GM18861 (cell line): Measurements from ENCODE around the gene ARHGAP27.
"Not testable (repeated sequence)": the region's sequence is repeated elsewhere in the genome, so short reads cannot be mapped to it uniquely, and the experiment has no call there.

Experiments
- ATAC-seq: cut with Tn5 transposase; IDR thresholded peaks from one replicate; pipeline ENCODE4 v1.9.1; 2021; ENCODE audit not compliant: unreplicated experiment

The ARHGAP27 gene, protein sequence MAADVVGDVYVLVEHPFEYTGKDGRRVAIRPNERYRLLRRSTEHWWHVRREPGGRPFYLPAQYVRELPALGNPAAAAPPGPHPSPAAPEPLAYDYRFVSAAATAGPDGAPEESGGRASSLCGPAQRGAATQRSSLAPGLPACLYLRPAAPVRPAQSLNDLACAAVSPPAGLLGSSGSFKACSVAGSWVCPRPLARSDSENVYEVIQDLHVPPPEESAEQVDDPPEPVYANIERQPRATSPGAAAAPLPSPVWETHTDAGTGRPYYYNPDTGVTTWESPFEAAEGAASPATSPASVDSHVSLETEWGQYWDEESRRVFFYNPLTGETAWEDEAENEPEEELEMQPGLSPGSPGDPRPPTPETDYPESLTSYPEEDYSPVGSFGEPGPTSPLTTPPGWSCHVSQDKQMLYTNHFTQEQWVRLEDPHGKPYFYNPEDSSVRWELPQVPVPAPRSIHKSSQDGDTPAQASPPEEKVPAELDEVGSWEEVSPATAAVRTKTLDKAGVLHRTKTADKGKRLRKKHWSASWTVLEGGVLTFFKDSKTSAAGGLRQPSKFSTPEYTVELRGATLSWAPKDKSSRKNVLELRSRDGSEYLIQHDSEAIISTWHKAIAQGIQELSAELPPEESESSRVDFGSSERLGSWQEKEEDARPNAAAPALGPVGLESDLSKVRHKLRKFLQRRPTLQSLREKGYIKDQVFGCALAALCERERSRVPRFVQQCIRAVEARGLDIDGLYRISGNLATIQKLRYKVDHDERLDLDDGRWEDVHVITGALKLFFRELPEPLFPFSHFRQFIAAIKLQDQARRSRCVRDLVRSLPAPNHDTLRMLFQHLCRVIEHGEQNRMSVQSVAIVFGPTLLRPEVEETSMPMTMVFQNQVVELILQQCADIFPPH

DNA sequence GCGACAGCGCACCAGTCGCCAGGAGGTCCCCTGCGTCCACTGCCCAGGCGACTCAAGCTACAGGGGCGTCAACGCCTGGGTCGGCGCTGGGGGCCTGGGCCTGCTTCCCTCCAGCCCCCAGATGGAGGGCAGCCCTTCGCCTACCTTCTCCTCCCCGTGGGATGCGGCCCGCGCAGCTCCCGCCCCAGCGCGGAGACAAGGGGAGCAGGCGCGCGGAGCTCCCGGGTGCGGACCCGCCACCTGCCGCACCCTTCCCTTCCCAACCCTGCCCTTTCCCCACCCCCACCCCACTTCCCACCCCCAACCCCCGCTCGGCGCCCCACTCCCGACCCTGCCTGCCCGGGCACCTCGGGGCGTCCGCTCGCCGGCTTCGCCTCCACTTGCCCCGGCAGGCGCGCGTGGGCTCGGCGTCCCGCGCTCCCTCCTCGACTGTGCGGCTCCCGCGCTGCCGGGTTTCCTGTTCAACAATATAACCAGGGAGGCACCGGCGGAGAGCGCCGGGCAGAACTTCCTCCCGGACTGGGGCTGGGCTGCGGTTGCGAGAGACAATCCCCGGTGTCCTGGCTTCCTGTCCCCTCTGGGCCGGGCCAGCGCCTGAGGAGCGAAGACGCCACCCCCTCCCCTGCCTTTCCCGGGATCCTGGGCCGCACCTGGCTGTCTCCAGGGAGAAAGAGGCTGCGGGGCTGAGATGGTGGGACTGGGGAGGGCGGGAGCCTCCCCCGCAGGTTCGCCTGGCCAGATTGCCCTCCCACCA lies at the start of gene ARHGAP27:
ARHGAP27 (minus strand) TSS at position 466 of the 754 bp plus-strand sequence. CDS start 2,591 bp downstream, outside the sequence.
- ATAC-seq = no peak

DNA sequence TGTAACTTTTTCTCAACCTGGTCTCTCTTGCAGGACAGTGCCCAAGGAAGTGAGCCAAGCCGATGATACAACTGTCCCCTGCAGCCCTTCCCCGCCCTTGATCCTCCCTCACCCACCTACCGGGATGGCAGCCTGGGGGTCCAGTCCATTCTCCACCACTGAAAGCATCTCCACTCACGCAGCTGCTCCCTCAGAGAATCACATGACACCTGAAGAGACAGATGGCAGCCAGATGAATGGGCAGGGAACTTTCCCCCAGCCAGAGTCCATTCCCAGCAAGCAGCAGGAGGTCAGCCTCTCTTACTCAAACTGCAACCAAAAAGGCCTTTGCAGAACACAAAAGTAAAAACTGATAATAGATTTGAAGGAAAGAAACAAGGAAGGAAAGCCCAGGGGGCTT lies 49.6 kb upstream of the ARHGAP27 start:
- not testable (repeated sequence) for ATAC-seq

DNA sequence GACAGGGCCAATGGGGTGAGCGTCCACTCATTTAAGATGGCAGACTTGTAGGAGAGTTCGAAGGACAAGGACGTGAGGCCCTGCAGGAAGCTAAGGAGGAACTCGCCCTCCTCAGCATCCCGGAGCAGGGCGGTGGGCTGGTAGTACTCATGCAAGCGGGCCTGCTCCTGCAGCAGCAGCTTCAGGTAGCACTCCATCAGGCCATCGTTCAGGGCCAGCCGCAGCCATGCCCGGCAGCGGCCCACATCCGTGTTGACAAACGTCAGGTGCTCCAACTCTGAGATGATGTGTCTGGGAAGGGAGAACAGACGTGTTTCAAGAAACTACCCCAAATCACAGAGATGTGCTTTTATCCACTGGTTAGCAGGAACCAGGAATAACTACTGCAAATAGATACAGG lies 42.8 kb upstream of the ARHGAP27 start:
- not testable (repeated sequence) for ATAC-seq

DNA sequence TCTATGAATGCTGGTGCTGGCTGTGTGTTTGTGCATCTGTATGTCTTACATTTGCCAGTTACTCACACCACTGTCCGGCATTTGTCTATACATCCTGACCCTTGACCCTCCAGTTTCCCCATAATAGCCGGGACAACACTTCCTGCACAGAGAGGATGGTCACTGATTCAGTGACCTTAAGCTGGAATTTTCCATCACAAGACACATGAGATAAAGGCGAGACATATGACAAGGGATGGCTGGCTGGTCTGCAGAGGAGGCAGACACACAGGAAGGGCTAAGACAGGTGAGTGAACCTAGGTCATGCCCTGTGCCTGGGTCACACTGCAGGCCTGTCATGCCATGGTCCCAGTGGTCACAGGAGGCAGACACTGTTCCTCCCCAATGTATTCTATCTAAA lies 39.6 kb upstream of the ARHGAP27 start:
- not testable (repeated sequence) for ATAC-seq

DNA sequence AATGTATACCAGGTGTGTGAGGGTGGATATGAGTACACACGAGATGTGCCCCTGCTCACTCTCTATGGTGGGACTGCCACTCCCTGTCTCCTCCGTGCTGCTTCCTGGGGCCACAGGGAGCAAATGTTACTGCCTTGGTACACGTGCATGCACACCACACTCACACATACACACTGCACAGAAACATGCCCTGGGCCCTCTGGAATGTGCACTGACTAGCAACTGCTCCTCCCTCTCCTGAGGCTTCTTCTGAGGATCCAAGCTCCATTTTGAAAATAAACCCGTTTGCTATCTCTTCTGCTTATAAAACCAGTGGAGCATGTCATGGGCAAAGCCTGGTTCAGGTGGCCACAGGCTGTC lies 36.5 kb upstream of the ARHGAP27 start:
- ATAC-seq = not testable (repeated sequence)

DNA sequence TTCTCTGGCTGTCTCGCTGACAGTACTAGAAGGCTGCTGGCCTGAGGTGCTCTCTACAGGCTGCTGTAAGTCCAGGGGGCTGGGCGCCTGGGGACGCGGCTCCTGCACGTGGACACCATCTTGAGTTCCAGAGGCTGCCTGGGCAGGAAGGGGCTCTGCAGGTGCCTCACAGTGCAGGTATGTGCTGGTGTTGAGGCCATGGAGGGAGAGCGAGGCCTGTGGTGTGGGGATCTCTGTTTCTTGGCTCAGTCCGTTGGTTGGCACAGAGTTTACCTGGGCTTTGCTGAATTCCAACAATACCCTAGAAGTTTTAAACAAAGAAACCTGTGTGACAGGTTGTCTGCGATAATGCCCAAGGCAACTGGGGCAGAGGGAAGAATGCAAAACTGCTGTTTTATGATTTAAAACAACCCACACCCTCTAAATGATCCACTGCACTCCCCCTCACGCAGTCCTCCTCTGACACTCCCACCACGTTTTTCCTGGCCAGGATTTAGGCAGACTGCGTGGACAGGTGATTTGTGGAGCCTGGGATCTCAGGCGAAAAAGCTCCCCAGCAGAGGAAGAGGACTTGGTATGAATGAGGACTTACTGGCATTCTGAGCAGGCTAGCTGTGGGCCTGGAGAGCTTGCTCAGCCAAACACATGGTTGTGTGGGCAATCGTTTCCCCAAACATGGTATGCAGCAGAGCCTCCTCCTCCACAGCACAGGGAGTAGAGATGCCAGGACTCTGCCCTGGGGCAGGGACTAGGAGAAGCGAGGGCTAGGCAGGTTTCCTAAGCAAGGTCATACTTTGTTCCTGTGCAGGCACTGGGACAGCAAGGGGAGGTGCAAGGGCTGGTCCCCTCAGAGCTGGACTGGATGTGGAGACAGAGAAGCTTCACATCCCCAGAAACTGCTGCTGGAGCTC lies 35.9 kb upstream of the ARHGAP27 start:
- ATAC-seq = not testable (repeated sequence)

DNA sequence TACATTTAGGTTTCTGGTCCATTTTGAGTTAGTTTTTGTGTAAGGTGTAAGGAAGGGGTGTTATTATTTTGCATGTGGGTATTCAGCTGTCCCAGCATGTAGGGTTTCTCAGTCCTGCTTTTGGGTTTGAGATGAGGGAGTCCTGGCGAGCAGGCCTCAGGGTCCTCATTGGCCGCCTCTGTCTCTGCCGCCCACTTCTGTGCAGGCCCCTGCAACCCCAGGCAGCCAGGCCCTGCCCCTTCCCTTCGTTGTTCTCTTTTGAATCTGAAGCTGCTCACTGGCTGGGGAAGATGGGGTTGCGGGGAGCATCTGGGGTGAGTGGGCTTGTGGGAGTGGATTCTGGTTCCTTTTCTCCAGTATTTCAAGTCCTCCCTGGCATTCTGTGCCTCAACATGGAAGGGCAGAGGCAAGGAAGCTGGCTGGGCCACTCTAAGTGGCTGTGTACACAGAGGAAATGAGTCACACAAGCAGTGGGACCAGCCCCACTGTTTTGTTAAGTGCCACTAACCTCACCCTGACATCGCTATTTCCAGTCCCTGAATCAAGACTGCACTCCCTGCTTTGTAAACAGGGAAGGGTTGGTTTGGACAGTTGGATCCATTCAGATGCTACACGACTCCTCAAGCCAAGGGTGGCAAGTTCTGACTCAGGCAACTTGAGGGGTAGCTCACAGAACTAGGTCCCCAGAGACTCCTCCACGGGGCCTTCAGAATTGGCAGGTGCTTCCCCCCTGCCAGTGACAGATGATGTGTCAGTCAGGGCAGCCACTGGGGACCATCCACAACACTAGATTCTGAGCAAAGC lies 29.1 kb upstream of the ARHGAP27 start:
- peak; percentile 79 for ATAC-seq

DNA sequence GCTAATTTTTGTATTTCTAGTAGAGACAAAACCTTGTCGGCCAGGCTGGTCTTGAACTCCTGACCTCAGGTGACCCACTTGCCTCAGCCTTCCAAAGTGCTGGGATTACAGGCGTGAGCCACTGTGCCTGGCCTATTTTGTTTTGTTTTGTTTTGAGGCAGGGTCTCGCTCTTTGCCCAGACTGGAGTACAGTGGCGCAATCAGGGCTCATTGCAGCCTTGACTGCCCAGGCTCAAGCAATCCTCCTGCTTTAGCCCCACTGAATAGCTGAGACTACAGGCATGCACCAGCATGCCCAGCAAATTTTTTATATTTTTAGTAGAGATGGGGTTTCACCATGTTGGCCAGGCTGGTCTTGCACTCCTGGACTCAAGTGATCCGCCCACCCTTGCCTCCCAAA lies 27.8 kb upstream of the ARHGAP27 start:
- ATAC-seq = not testable (repeated sequence)

DNA sequence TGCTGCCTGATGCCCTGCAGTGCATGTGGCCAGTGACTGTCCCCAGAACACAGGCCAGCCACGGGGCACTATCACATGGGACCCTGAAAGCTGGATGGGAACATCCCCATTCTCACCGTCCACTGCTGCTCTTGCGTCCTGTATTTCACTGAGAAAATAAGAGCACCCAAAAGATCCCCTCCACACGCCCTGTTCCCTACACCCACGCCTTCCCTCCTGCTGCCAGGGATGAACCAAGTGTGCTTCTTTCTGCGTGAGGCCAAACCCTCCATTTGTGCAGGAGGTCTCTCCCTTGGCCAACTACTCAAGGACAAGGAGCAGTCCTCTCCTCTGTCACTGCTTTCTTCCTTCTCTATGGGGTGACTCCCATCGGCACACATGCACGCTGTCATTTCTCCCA lies 21.7 kb upstream of the ARHGAP27 start:
- not testable (repeated sequence) for ATAC-seq

DNA sequence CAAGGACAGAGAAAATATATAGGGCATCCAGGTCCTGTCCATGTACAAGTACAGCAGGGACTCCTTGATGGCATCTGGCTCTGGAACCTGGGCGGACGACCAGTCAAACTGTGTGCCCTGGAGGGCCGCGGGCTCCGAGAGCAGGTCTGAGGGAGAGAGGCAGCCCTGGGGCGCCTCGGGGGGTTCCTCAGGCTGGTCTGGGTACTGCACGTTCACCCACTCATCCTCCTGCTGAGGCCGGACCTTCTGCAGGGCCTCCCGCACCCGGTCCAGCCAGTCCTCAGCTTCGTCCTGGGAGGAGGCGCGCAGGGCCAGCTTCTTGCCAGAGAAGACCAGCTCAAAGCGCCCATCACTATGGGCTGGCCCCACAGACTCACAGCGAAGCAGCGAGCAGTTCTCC lies 21.1 kb upstream of the ARHGAP27 start:
- ATAC-seq = not testable (repeated sequence)

DNA sequence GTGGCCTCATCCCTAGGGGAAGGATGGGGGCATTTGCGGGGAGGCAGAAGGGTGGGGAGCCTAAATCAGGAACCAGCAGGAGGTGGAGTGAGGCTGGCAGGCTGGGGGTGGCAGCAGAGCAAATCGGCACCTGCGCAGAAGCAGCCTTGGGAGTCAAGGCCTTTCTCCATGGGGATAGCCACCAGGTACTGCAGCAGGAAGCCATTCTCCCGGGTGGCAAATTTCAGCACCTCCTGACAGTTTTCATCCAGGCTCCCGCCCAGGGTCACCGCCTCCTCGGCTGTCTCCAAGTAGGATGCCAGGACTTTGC lies 20.5 kb upstream of the ARHGAP27 start:
- ATAC-seq = not testable (repeated sequence)

DNA sequence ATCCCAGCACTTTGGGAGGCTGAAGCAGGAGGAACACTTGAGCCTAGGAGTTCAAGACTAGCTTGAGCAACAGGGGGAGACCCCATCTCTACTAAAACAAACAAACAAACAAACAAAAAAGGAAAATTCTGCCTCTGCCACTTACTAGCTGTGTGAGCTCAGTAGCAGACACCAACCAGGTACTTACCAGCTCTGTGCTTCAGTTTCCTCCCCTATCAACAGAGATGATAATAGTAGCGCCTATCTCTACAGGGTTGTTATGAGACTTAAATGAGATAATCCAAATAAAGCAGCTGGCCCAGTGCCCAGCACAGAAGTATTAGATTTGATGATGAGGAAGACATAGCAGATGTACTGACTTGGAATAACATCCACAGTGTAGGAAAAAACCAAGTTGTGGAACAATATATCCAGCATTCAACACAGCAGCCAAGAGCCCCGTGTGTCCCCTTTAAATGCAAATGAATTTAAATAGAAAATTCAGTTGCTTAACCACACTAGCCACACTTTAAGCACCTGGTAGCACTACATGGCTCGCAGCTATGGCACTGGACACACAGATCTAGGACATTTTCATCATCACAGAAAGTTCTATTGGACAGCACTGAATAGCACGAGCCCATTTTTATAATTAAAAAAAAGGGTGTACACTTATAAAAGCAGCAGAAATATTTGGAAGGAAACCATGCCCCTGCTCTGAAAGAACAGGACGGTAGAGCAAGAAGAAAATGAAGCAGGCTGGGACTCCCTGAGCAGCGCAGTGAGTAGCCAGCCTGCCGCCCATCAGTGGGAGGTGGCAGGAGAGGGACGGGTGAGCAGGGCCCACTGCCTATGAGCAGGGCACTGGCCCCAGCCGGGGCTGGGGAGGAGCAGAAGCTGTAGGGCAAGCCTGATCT lies 19.9 kb upstream of the ARHGAP27 start:
- not testable (repeated sequence) for ATAC-seq

DNA sequence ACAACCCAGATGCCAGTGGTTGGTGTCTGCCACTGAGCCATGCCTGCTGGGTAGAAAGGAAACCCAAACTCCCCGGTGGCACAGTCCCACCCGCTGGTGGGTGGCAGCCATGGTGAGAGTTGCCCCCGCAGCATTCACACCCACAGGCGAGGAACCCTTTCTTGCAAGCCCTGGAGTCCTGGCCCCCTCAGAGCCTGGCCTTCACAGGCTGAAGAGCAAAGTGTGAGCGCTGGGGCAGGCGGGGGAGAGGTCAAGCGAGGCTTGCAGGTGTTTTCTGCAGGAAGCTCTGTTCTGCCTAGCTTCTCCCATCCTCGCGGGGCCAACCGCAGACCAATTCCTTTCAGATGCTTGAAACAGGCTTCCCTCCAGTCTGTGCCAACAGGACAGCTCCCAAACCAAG lies 19.0 kb upstream of the ARHGAP27 start:
- ATAC-seq = not testable (repeated sequence)

DNA sequence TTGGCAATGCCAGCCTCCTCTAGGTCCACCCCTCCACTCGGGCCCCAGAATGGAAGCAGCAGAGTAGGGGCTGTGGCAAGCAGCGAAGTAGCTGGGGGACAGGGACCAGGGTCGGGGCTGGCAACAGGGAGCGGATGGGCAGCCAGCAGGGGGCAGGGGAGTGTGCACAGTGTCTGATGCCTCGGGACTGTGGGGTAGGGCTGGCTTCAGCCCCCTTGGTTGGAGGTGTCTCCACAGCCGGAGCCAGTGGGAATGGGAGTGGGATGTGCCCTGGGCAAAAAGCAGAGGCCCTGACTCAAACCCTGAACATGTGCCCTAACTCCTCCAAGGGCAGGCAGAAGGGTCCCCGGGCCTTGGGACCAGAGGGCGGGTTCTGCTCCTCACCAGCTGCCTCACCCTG lies 18.5 kb upstream of the ARHGAP27 start:
- no peak for ATAC-seq

DNA sequence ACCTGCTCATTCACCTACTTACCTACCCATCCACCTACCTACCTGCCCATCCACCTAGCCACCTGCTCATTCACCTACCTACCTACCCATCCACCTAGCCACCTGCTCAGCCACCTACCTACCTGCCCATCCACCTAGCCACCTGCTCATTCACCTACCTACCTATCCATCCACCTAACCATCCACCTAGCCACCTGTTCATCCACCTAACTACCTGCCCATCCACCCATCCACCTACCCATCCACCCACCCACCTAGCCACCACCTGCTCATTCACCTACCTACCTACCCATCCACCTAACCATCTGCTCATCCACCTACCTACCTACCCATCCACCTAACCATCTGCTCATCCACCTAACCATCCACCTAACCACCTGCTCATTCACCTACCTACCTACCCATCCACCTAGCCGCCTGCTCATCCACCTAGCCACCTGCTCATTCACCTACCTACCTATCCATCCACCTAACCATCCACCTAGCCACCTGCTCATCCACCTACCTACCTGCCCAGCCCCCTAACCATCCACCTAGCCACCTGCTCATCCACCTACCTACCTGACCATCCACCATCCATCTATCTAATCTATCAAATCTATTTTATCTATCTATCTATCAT lies 17.1 kb upstream of the ARHGAP27 start:
- not testable (repeated sequence) for ATAC-seq

DNA sequence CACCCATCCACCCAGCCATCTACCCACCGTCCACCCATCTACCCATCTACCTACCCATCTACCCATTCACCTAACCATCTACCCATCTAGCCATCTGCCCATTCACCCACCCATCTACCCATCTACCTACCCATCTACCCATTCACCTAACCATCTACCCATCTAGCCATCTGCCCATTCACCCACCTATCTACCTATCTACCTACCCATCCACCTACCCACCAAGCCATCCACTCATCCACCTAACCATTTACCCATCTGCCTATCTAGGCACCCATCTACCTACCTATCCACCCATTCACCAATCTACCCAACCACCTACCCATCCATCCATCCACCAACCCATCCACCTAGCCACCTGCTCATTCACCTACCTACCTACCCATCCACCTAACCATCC lies 16.6 kb upstream of the ARHGAP27 start:
- ATAC-seq = not testable (repeated sequence)

DNA sequence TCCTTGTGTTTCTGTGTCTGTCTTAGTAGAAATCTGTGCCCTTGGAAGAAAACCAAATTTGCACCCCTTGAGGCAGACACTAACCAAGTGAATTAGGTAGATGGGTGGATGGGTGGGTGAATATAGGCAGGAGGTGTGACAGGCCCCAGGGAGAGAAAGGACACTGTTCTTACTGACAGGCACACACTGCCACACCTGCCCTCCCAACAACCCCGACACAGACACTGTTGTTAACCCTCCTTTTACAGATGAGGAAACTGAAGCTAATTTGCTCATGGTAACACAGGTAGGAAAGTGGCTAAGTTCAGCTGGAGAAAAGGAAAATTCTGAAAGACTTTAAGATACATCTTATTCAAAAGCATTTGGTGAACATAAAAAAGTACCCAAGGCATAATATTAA lies 15.8 kb upstream of the ARHGAP27 start:
- not testable (repeated sequence) for ATAC-seq

DNA sequence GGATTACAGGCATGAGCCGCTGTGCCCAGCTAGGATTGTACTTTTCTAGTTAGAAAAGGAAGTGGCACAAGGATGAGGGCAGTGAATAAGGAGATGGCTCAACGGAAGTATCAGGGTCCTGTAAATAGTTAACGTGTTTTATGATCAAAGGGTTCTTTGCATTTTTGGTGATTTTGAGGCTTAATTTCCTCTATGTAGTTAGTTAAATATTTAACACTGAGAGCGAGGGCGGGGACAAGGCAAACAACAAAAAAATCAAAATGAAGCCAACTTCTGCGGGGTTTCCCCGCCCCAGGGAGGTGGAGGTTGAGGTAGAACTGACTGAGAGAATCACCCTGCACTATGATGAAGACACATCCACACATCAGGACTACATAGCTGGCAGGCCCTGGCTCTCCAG lies 15.4 kb upstream of the ARHGAP27 start:
- not testable (repeated sequence) for ATAC-seq
